WTC11 (cell line): ENCODE measurements around the gene GIPC2. TPM values are rescaled to one million over a fixed set of nuclear protein-coding genes. Genes with fewer than 3 reads are reported as not detected.
"Not testable (repeated sequence)": the region's sequence is repeated elsewhere in the genome, so short reads cannot be mapped to it uniquely, and the experiment has no call there.

ENCODE experiments used
- ATAC-seq: fragments of 200-7000 bp; cut with Tn5 transposase; 2 replicates; pipeline ENCODE4 v1.10.0; 2021; ENCODE audit warnings: mild to moderate bottlenecking, moderate library complexity
- CTCF ChIA-PET: fragments of 300-600 bp; sonication (Branson Sonifier 250); formaldehyde crosslinking; loops from one replicate; lab custom pipeline; 2021; ENCODE audit warnings: antibody characterized with exemption; lab: Charles Lee
- POLR2A ChIA-PET: fragments of 350-600 bp; sonication (Branson Sonifier 250); formaldehyde crosslinking; loops from one replicate; lab custom pipeline; 2021; ENCODE audit warnings: antibody characterized with exemption; lab: Charles Lee
- DNase-seq: peaks from one replicate; pipeline ENCODE4 v3.0.0; 2021; ENCODE audit warnings: low spot score
- H3K27ac Mint-ChIP-seq: 2 replicates; pipeline ENCODE4 v1.8.0; 2021; ENCODE audit warnings: mixed read lengths
- H3K27me3 Mint-ChIP-seq: 2 replicates; pipeline ENCODE4 v1.8.0; 2021; ENCODE audit warnings: low read depth, mild to moderate bottlenecking, moderate library complexity, mixed read lengths
- H3K36me3 Mint-ChIP-seq: 2 replicates; pipeline ENCODE4 v1.8.0; 2021; ENCODE audit warnings: mixed read lengths
- H3K4me1 Mint-ChIP-seq: 2 replicates; pipeline ENCODE4 v1.8.0; 2022; ENCODE audit warnings: mixed read lengths
- H3K4me3 Mint-ChIP-seq: 2 replicates; pipeline ENCODE4 v1.8.0; 2021; ENCODE audit warnings: mild to moderate bottlenecking, moderate library complexity, mixed read lengths
- H3K9me3 Mint-ChIP-seq: 2 replicates; pipeline ENCODE4 v1.8.0; 2021; ENCODE audit warnings: mixed read lengths
- CREB1 ChIP-seq: sonication (generic); formaldehyde crosslinking; IDR thresholded peaks from 2 replicates; pipeline ENCODE4 v1.8.0; 2023; ENCODE audit warnings: mild to moderate bottlenecking, missing genetic modification reagents
- ESRRA ChIP-seq: sonication (generic); formaldehyde crosslinking; IDR thresholded peaks from 2 replicates; pipeline ENCODE4 v1.8.1; 2022; ENCODE audit warnings: mild to moderate bottlenecking, missing genetic modification reagents, borderline replicate concordance
- FOXJ3 ChIP-seq: sonication (generic); formaldehyde crosslinking; IDR thresholded peaks from 2 replicates; pipeline ENCODE4 v1.9.0; 2021; ENCODE audit warnings: missing genetic modification reagents, mild to moderate bottlenecking, borderline replicate concordance
- FOXP4 ChIP-seq: sonication (generic); formaldehyde crosslinking; IDR thresholded peaks from 2 replicates; pipeline ENCODE4 v1.8.0; 2022; ENCODE audit warnings: mild to moderate bottlenecking, missing genetic modification reagents
- GTF2I ChIP-seq: fragments of 250-450 bp; sonication (Bioruptor Pico); conservative IDR thresholded peaks from 2 replicates; pipeline ENCODE4 v1.4.0; 2021; ENCODE audit warnings: mild to moderate bottlenecking
- HMGA2 ChIP-seq: fragments of 250-450 bp; sonication (Bioruptor Pico); IDR thresholded peaks from 2 replicates; pipeline ENCODE4 v1.4.0; 2021; ENCODE audit warnings: mild to moderate bottlenecking, moderate library complexity
- MLX ChIP-seq: sonication (generic); formaldehyde crosslinking; IDR thresholded peaks from 2 replicates; pipeline ENCODE4 v1.8.1; 2023; ENCODE audit warnings: mild to moderate bottlenecking, missing genetic modification reagents, moderate library complexity
- NFATC4 ChIP-seq: fragments of 250-450 bp; sonication (Bioruptor Pico); IDR thresholded peaks from 2 replicates; pipeline ENCODE4 v1.9.0; 2021; ENCODE audit warnings: mild to moderate bottlenecking
- NR3C1 ChIP-seq: sonication (generic); formaldehyde crosslinking; conservative IDR thresholded peaks from 2 replicates; pipeline ENCODE4 v1.8.1; 2023; ENCODE audit warnings: low read depth, mild to moderate bottlenecking, missing genetic modification reagents
- PRRX2 ChIP-seq: fragments of 250-450 bp; sonication (Bioruptor Pico); IDR thresholded peaks from 2 replicates; pipeline ENCODE4 v1.8.0; 2021; ENCODE audit warnings: mild to moderate bottlenecking
- RELA ChIP-seq: sonication (generic); formaldehyde crosslinking; IDR thresholded peaks from 2 replicates; pipeline ENCODE4 v1.8.1; 2022; ENCODE audit warnings: missing genetic modification reagents, mild to moderate bottlenecking, borderline replicate concordance
- SMAD4 ChIP-seq: sonication (generic); formaldehyde crosslinking; IDR thresholded peaks from 2 replicates; pipeline ENCODE4 v1.8.0; 2022; ENCODE audit warnings: mild to moderate bottlenecking, missing genetic modification reagents
- ZBTB21 ChIP-seq: sonication (generic); formaldehyde crosslinking; IDR thresholded peaks from 2 replicates; pipeline ENCODE4 v1.8.1; 2023; ENCODE audit warnings: mild to moderate bottlenecking, missing genetic modification reagents, borderline replicate concordance
- ZNF416 ChIP-seq: fragments of 250-450 bp; sonication (Bioruptor Pico); IDR thresholded peaks from 2 replicates; pipeline ENCODE4 v1.9.0; 2021; ENCODE audit warnings: mild to moderate bottlenecking, inconsistent platforms
- ZNF423 ChIP-seq: fragments of 250-450 bp; sonication (Bioruptor Pico); IDR thresholded peaks from 2 replicates; pipeline ENCODE4 v2.1.2; 2022; ENCODE audit warnings: mild to moderate bottlenecking, moderate library complexity
- ZNF532 ChIP-seq: fragments of 250-450 bp; sonication (Bioruptor Pico); IDR thresholded peaks from 2 replicates; pipeline ENCODE4 v1.9.0; 2021; ENCODE audit warnings: mild to moderate bottlenecking, borderline replicate concordance
- total RNA-seq: library from RNA; stranded (reverse); gene quantifications from 3 replicates; pipeline ENCODE4 v1.2.3, GENCODE V29; 2021

GIPC2 gene
- total RNA-seq, 1 experiment from 2014 or later, result 0.83 TPM

- Mint-ChIP-seq H3K27ac (no peak overlapping the region; the same call in 1 of the 2 replicates), H3K4me1 (no peaks in the 10 kb centered on the region), H3K27me3 (no peaks in the 10 kb centered on the region), H3K9me3 (no peaks in the 10 kb centered on the region)
- CTCF ChIA-PET, result interaction anchor here (0.6 to 1.6 kb wide), 4 partner anchors 11 to 62 kb away, joined by 3 to 5 read pairs (median 3); no protein-coding TSS in a partner anchor
- ATAC-seq (peak; percentile 75), DNase-seq (no peak)
- TF ChIP-seq HMGA2 (CRISPR knock-in tag) (no peak), FOXJ3 (CRISPR knock-in tag) (no peak)
- TF ChIP-seq, all 79 proteins: peak for 0
- Mint-ChIP-seq H3K36me3 (no peaks in the 10 kb centered on the region), H3K4me3 (no peak overlapping the region)
- POLR2A ChIA-PET, result no interaction called here
Measured at GRCh38 chr1:78060857-78061563, 15.2 kb downstream of the GIPC2 start.

GRCh38 chr1:78061825-78062523 is 16.2 kb downstream of the GIPC2 start:
- CTCF ChIA-PET, result interaction anchor here (1.6 kb wide), 1 partner anchor 10 kb away, joined by 3 read pairs; no protein-coding TSS in a partner anchor
- DNase-seq (no peak), ATAC-seq (no peak)
- Mint-ChIP-seq H3K4me1 (no peaks in the 10 kb centered on the region), H3K27me3 (no peaks in the 10 kb centered on the region), H3K27ac (no peak overlapping the region), H3K9me3 (no peaks in the 10 kb centered on the region), H3K36me3 (no peaks in the 10 kb centered on the region), H3K4me3 (no peak overlapping the region)
- no peak for TF ChIP-seq PRRX2 (CRISPR knock-in tag)
- no peak for TF ChIP-seq RELA (CRISPR knock-in tag)
- no peak for TF ChIP-seq NR3C1
- TF ChIP-seq CREB1 (CRISPR knock-in tag), result no peak
- TF ChIP-seq GTF2I (CRISPR knock-in tag), result no peak
- TF ChIP-seq ESRRA, result no peak
- no peak for TF ChIP-seq ZNF423 (CRISPR knock-in tag)
- TF ChIP-seq ZNF532 (CRISPR knock-in tag), result no peak
- TF ChIP-seq FOXP4, result no peak
- TF ChIP-seq SMAD4 (CRISPR knock-in tag), result no peak
- TF ChIP-seq ZBTB21 (CRISPR knock-in tag), result no peak
- TF ChIP-seq NFATC4 (CRISPR knock-in tag), result no peak
- no peak for TF ChIP-seq MLX (CRISPR knock-in tag)
- TF ChIP-seq ZNF416 (CRISPR knock-in tag), result no peak
- POLR2A ChIA-PET, result interaction anchor here (0.6 kb wide), 1 partner anchor 167 kb away, joined by 4 read pairs; no protein-coding TSS in a partner anchor

- DNase-seq, H3K27me3 Mint-ChIP-seq, POLR2A ChIA-PET, H3K4me3 Mint-ChIP-seq, H3K36me3 Mint-ChIP-seq, H3K9me3 Mint-ChIP-seq, ATAC-seq, CTCF ChIA-PET, H3K4me1 Mint-ChIP-seq, H3K27ac Mint-ChIP-seq: not testable (repeated sequence)
Measured at GRCh38 chr1:78064886-78065285, 19.1 kb downstream of the GIPC2 start.
